ENCODE measurements around the gene SLC4A8. TPM values are rescaled to one million over a fixed set of nuclear protein-coding genes. Genes with fewer than 3 reads are reported as not detected.

SLC4A8 gene
- total RNA-seq, 1 donor from 2014 or later, result 18.5 TPM

- DNase-seq (ENCODE audit: extremely low spot score, unreplicated experiment), result no peak
- Mint-ChIP-seq H3K36me3 (peaks cover 3% of the 10 kb centered on the region), H3K4me1 (ENCODE audit: unreplicated experiment) (peaks cover 6% of the 10 kb centered on the region), H3K4me3 (no peak overlapping the region), H3K27ac (no peak overlapping the region), H3K9me3 (no peaks in the 10 kb centered on the region), H3K27me3 (no peaks in the 10 kb centered on the region)
- TF ChIP-seq CTCF (conservative IDR thresholded peaks at IDR 0.05), result no peak
Measured at GRCh38 chr12:51480978-51481377, 56.3 kb downstream of the SLC4A8 start.

- Mint-ChIP-seq H3K4me3 (no peak overlapping the region), H3K27ac (peak overlapping the region; percentile 14)
- no peak for DNase-seq (ENCODE audit: extremely low spot score, unreplicated experiment)
Measured at GRCh38 chr12:51482929-51483697, 58.5 kb downstream of the SLC4A8 start.

DNA sequence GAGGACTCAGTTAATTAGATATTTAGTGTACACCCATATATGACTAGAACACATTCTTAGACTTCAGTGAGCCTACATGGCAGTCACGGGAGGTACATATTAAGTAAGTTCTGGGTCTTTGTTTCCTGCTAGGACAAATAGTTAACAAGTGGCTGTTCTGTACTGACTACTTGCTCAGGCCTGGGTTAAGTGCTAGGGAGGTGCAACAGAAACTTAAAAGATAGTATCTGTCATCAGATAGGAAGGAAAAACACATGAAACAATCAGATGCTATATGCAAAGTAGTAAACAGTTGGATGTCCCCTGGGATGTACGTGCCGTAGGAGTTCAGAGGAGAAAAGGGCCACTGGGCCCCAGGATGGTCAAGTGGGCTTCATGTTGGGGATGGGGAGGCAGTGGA, 59.5 kb downstream of the SLC4A8 start:
- Mint-ChIP-seq H3K9me3 (no peaks in the 10 kb centered on the region), H3K27ac (no peak overlapping the region)

More at GRCh38 chr12:51482929-51483697, 58.5 kb downstream of the SLC4A8 start:
- H3K4me1 Mint-ChIP-seq (ENCODE audit: unreplicated experiment), result peaks cover 6% of the 10 kb centered on the region
- peaks cover 3% of the 10 kb centered on the region for H3K36me3 Mint-ChIP-seq
- H3K9me3 Mint-ChIP-seq, result no peaks in the 10 kb centered on the region
- TF ChIP-seq CTCF (conservative IDR thresholded peaks at IDR 0.05), result no peak
- no peaks in the 10 kb centered on the region for H3K27me3 Mint-ChIP-seq

GRCh38 chr12:51488281-51488680, 63.6 kb downstream of the SLC4A8 start:
- H3K27me3 Mint-ChIP-seq, result no peaks in the 10 kb centered on the region
- no peak overlapping the region for H3K27ac Mint-ChIP-seq
- H3K4me1 Mint-ChIP-seq (ENCODE audit: unreplicated experiment), result peaks cover under 1% of the 10 kb centered on the region
- no peak overlapping the region for H3K4me3 Mint-ChIP-seq
- no peaks in the 10 kb centered on the region for H3K36me3 Mint-ChIP-seq
- no peak for TF ChIP-seq CTCF (conservative IDR thresholded peaks at IDR 0.05)
- H3K9me3 Mint-ChIP-seq, result no peaks in the 10 kb centered on the region
- no peak for DNase-seq (ENCODE audit: extremely low spot score, unreplicated experiment)

More for the DNA sequence above, 59.5 kb downstream of the SLC4A8 start:
- H3K36me3 Mint-ChIP-seq, result peaks cover 3% of the 10 kb centered on the region
- no peaks in the 10 kb centered on the region for H3K27me3 Mint-ChIP-seq
- no peak for TF ChIP-seq CTCF (conservative IDR thresholded peaks at IDR 0.05)
- H3K4me1 Mint-ChIP-seq (ENCODE audit: unreplicated experiment), result peaks cover 6% of the 10 kb centered on the region
- no peak overlapping the region for H3K4me3 Mint-ChIP-seq
- no peak for DNase-seq (ENCODE audit: extremely low spot score, unreplicated experiment)

GRCh38 chr12:51493281-51493680, 68.7 kb downstream of the SLC4A8 start:
- DNase-seq (ENCODE audit: extremely low spot score, unreplicated experiment), result no peak
- Mint-ChIP-seq H3K36me3 (no peaks in the 10 kb centered on the region), H3K4me3 (no peak overlapping the region), H3K27ac (no peak overlapping the region), H3K27me3 (no peaks in the 10 kb centered on the region), H3K4me1 (ENCODE audit: unreplicated experiment) (no peaks in the 10 kb centered on the region), H3K9me3 (no peaks in the 10 kb centered on the region)
- TF ChIP-seq CTCF (conservative IDR thresholded peaks at IDR 0.05), result no peak

Measured in type B pancreatic cell (in vitro differentiated cells).